GM12878 (cell line): ENCODE measurements around the gene NHERF2. TPM values are rescaled to one million over a fixed set of nuclear protein-coding genes. Genes with fewer than 3 reads are reported as not detected.

ENCODE experiments used
- ATAC-seq: fragments of 200-7000 bp; cut with Tn5 transposase; 3 replicates; pipeline ENCODE4 v1.9.1; 2020; ENCODE audit warnings: mild to moderate bottlenecking, moderate library complexity
- BruUV-seq: library from RNA; stranded (reverse); fragments of 400-500 nt; replicated peaks from 2 replicates; lab custom pipeline; 2021; lab: Mats Ljungman, UMichigan
- CTCF ChIA-PET: fragments of 300-600 bp; sonication (Branson Sonifier 250); formaldehyde crosslinking; extraction: SDS; loops from one replicate; lab custom pipeline; 2021; ENCODE audit warnings: inconsistent platforms; lab: Yijun Ruan, JAX
- POLR2A ChIA-PET: fragments of 350-600 bp; formaldehyde crosslinking; extraction: SDS; loops from one replicate; lab custom pipeline; 2021; ENCODE audit warnings: inconsistent platforms; lab: Charles Lee
- RAD21 ChIA-PET: fragments of 300-600 bp; sonication (Branson Sonifier 250); formaldehyde crosslinking; loops from one replicate; lab custom pipeline; 2023; ENCODE audit warnings: antibody characterized with exemption; ENCODE audit not compliant: unreplicated experiment; lab: Charles Lee
- SMC1A ChIA-PET: fragments of 300-600 bp; sonication (Branson Sonifier 250); formaldehyde crosslinking; loops from one replicate; lab custom pipeline; 2023; ENCODE audit not compliant: unreplicated experiment, uncharacterized antibody; lab: Charles Lee
- DNase-seq: peaks from one replicate; pipeline ENCODE4 v3.0.0-alpha.2; 2011; ENCODE audit warnings: low read depth, low spot score
- FAIRE-seq: peaks from 3 replicates; lab custom pipeline; 2011; peaks lifted over from hg19 to GRCh38; lab: Jason Lieb, UNC
- H2AFZ ChIP-seq: 2 replicates; pipeline ENCODE4 v1.6.0; 2011; ENCODE audit warnings: low read depth, low read length, control low read depth; ENCODE audit not compliant: control insufficient read depth
- H3K27ac ChIP-seq: 2 replicates; pipeline ENCODE4 v1.5.1; 2011; ENCODE audit warnings: control low read depth; ENCODE audit not compliant: control insufficient read depth, insufficient read depth
- H3K27me3 ChIP-seq, 2 experiments: replicated peaks in 1 of 2; 2 replicates each; pipeline versions ENCODE4 v1.6.0 to v1.6.1; 2011; ENCODE audit warnings: low read length in 1 of 2; ENCODE audit not compliant: control insufficient read depth in 2 of 2, insufficient read depth in 2 of 2
- H3K36me3 ChIP-seq, 2 experiments: 2 replicates each; pipeline ENCODE4 v1.5.1; 2011; ENCODE audit warnings: low read length in 1 of 2; ENCODE audit not compliant: control insufficient read depth in 2 of 2, insufficient read depth in 2 of 2
- H3K4me1 ChIP-seq: 2 replicates; pipeline ENCODE4 v1.6.1; 2011; ENCODE audit warnings: mild to moderate bottlenecking, low read length, moderate library complexity, mixed read lengths; ENCODE audit not compliant: control insufficient read depth, insufficient read depth
- H3K4me2 ChIP-seq: 2 replicates; pipeline ENCODE4 v1.6.0; 2011; ENCODE audit warnings: control low read depth; ENCODE audit not compliant: control insufficient read depth, insufficient read depth
- H3K4me3 ChIP-seq: fragments of 200-600 bp; sonication (generic); 2 replicates; pipeline ENCODE4 v1.5.1; 2016
- H3K79me2 ChIP-seq: 2 replicates; pipeline ENCODE4 v1.6.0; 2011; ENCODE audit warnings: low read length; ENCODE audit not compliant: control insufficient read depth, insufficient read depth
- H3K9ac ChIP-seq: 2 replicates; pipeline ENCODE4 v1.8.0; 2011; ENCODE audit warnings: low read length, control low read depth, mixed read lengths; ENCODE audit not compliant: control insufficient read depth, insufficient read depth
- H3K9me3 ChIP-seq: replicated peaks from 3 replicates; pipeline ENCODE4 v1.5.1; 2011; ENCODE audit warnings: mild to moderate bottlenecking, low read length; ENCODE audit not compliant: control insufficient read depth, insufficient read depth
- H4K20me1 ChIP-seq: 2 replicates; pipeline ENCODE4 v1.6.0; 2011; ENCODE audit not compliant: control insufficient read depth, insufficient read depth
- BACH1 ChIP-seq: fragments of 450-650 bp; IDR thresholded peaks from 2 replicates; pipeline ENCODE4 v1.6.1; 2017; ENCODE audit warnings: mild to moderate bottlenecking, borderline replicate concordance
- KDM1A ChIP-seq: fragments of 200-600 bp; sonication (generic); IDR thresholded peaks from 2 replicates; pipeline ENCODE4 v1.6.1; 2016; ENCODE audit warnings: borderline replicate concordance
- MEF2A ChIP-seq: IDR thresholded peaks from 2 replicates; pipeline ENCODE4 v1.6.1; 2011; ENCODE audit warnings: low read depth, mild to moderate bottlenecking, low read length, moderate library complexity; ENCODE audit not compliant: insufficient read depth
- MTA3 ChIP-seq: IDR thresholded peaks from 2 replicates; pipeline ENCODE4 v1.6.1; 2012; ENCODE audit warnings: low read length, inconsistent platforms, borderline replicate concordance
- PML ChIP-seq: IDR thresholded peaks from 2 replicates; pipeline ENCODE4 v1.6.1; 2012; ENCODE audit warnings: low read length, inconsistent platforms
- RB1 ChIP-seq: fragments of 450-650 bp; formaldehyde crosslinking; IDR thresholded peaks from 2 replicates; pipeline ENCODE4 v1.6.1; 2017; ENCODE audit warnings: mild to moderate bottlenecking, borderline replicate concordance
- RBBP5 ChIP-seq: fragments of 200-600 bp; sonication (generic); conservative IDR thresholded peaks from 2 replicates; pipeline ENCODE4 v1.6.1; 2016
- SREBF2 ChIP-seq: IDR thresholded peaks from 2 replicates; pipeline ENCODE4 v1.6.1; 2012; ENCODE audit warnings: mild to moderate bottlenecking, low read length
- ZNF592 ChIP-seq: fragments of 450-650 bp; IDR thresholded peaks from 2 replicates; pipeline ENCODE4 v1.6.1; 2017; ENCODE audit warnings: mild to moderate bottlenecking, moderate library complexity
- WGBS: methylation state at CpG from one replicate; pipeline ENCODE4 v1.1.6; 2016; ENCODE audit warnings: low lambda C conversion rate; ENCODE audit not compliant: insufficient replicate concordance, insufficient coverage; ENCODE audit errors: missing lambda C conversion rate; 5-methylcytosine and 5-hydroxymethylcytosine counted together
- in situ Hi-C: fragments of 300-500 bp; cut with MboI; formaldehyde crosslinking; loops from 9 replicates; pipeline ENCODE4 v1.14.3; 2018; ENCODE audit warnings: mixed read lengths
- intact Hi-C: fragments of 100-400 bp; cut with micrococcal nuclease; formaldehyde crosslinking; loops from one replicate; pipeline ENCODE4 v1.14.2; 2022; ENCODE audit not compliant: unreplicated experiment
- polyA plus RNA-seq, 11 experiments: library from polyadenylated mRNA; depleted of rRNA in 4 of 11; unstranded in 6 of 11; stranded (reverse) in 5 of 11; fragments of >200 nt; fragmentation: Nextera tagmentation in 4 of 11; fragmentation: Illumina TruSeq in 1 of 11; extraction: Ambion mirVana in 4 of 11; extraction: Trizol in 1 of 11; gene quantifications; 1 replicate in 1 of 11; 2 replicates in 10 of 11; pipeline versions ENCODE4 v1.2.1 to v1.2.3, GENCODE V29; 2011 to 2016; ENCODE audit warnings: inconsistent platforms in 2 of 11, missing spikeins in 2 of 11, low read depth in 1 of 11
- total RNA-seq, 4 experiments: library from RNA; depleted of rRNA in 3 of 4; stranded (reverse); fragments of >200 nt in 3 of 4; fragmentation: Illumina TruSeq in 1 of 4; extraction: Trizol in 1 of 4; gene quantifications; 2 replicates each; pipeline versions ENCODE4 v1.2.1 to v1.2.3, GENCODE V29; 2013 to 2021
- TF ChIP-seq, protein P1 (sequence below): IDR thresholded peaks from 2 replicates; pipeline ENCODE4 v1.6.1; 2012; ENCODE audit warnings: mild to moderate bottlenecking, low read depth, low read length
- TF ChIP-seq, protein P2 (sequence below), 3 experiments: IDR thresholded peaks in 2 of 3; conservative IDR thresholded peaks in 1 of 3; 2 replicates each; pipeline ENCODE4 v1.5.1; 2011; ENCODE audit warnings: low read depth in 3 of 3, low read length in 3 of 3, mild to moderate bottlenecking in 3 of 3, control low read depth in 2 of 3, moderate library complexity in 2 of 3, inconsistent platforms in 1 of 3, mixed read lengths in 1 of 3; ENCODE audit not compliant: control insufficient read depth in 2 of 3, insufficient read depth in 1 of 3; ENCODE audit errors: extremely low read depth in 1 of 3

Gene NHERF2
- total and polyA plus RNA-seq, 10 of the 15 experiments (the other 5 are each of a cell fraction or from before 2014, with no cell fraction given): 0.05 to 0.31 (median 0.08) TPM; not detected in 4

- FAIRE-seq (no peak), ATAC-seq (no peak), DNase-seq (no peak)
- Histone ChIP-seq H3K27me3 (no peaks in the 10 kb centered on the region), H3K4me2 (no peak overlapping the region), H4K20me1 (no peaks in the 10 kb centered on the region), H3K36me3 (peaks cover 0 to 6% of the 10 kb centered on the region in 2 experiments; a peak in 3 of 4 replicates), H3K9me3 (no peaks in the 10 kb centered on the region), H3K27ac (no peak overlapping the region), H3K4me3 (no peak overlapping the region), H2AFZ (no peak overlapping the region), H3K9ac (no peak overlapping the region), H3K79me2 (no peaks in the 10 kb centered on the region), H3K4me1 (no peaks in the 10 kb centered on the region)
- intact Hi-C loops: no loop called here
- ChIA-PET SMC1A (no interaction called here), POLR2A (no interaction called here), CTCF (no interaction called here), RAD21 (no interaction called here)
- WGBS: 93% methylated on average over 28 of the region's 29 CpGs
- in situ Hi-C loops: loop anchor here (10.0 kb wide), 1 partner anchor 60 kb away; the partner anchor contains the start of gene RAB26
- TF ChIP-seq, protein P1, sequence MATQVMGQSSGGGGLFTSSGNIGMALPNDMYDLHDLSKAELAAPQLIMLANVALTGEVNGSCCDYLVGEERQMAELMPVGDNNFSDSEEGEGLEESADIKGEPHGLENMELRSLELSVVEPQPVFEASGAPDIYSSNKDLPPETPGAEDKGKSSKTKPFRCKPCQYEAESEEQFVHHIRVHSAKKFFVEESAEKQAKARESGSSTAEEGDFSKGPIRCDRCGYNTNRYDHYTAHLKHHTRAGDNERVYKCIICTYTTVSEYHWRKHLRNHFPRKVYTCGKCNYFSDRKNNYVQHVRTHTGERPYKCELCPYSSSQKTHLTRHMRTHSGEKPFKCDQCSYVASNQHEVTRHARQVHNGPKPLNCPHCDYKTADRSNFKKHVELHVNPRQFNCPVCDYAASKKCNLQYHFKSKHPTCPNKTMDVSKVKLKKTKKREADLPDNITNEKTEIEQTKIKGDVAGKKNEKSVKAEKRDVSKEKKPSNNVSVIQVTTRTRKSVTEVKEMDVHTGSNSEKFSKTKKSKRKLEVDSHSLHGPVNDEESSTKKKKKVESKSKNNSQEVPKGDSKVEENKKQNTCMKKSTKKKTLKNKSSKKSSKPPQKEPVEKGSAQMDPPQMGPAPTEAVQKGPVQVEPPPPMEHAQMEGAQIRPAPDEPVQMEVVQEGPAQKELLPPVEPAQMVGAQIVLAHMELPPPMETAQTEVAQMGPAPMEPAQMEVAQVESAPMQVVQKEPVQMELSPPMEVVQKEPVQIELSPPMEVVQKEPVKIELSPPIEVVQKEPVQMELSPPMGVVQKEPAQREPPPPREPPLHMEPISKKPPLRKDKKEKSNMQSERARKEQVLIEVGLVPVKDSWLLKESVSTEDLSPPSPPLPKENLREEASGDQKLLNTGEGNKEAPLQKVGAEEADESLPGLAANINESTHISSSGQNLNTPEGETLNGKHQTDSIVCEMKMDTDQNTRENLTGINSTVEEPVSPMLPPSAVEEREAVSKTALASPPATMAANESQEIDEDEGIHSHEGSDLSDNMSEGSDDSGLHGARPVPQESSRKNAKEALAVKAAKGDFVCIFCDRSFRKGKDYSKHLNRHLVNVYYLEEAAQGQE: no peak
- TF ChIP-seq BACH1 (no peak), SREBF2 (no peak), MEF2A (no peak), RBBP5 (no peak), ZNF592 (no peak), PML (no peak), RB1 (no peak), KDM1A (no peak), MTA3 (no peak)
- TF ChIP-seq, protein P2, sequence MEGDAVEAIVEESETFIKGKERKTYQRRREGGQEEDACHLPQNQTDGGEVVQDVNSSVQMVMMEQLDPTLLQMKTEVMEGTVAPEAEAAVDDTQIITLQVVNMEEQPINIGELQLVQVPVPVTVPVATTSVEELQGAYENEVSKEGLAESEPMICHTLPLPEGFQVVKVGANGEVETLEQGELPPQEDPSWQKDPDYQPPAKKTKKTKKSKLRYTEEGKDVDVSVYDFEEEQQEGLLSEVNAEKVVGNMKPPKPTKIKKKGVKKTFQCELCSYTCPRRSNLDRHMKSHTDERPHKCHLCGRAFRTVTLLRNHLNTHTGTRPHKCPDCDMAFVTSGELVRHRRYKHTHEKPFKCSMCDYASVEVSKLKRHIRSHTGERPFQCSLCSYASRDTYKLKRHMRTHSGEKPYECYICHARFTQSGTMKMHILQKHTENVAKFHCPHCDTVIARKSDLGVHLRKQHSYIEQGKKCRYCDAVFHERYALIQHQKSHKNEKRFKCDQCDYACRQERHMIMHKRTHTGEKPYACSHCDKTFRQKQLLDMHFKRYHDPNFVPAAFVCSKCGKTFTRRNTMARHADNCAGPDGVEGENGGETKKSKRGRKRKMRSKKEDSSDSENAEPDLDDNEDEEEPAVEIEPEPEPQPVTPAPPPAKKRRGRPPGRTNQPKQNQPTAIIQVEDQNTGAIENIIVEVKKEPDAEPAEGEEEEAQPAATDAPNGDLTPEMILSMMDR (IDR thresholded peaks at IDR 0.05 in 2 of 3, conservative IDR thresholded peaks at IDR 0.05 in 1 of 3; ENCODE audit: control insufficient read depth in 2 of 3, extremely low read depth in 1 of 3, insufficient read depth in 1 of 3, low read depth in 3 of 3, low read length in 3 of 3): no peak
- BruUV-seq: no TSS peak
Observed at GRCh38 chr16:2084895-2085625, 58.4 kb downstream of the NHERF2 start.
